Cerebellar nuclear complex (tissue), 1 donor: ENCODE results near the gene STEAP1.

Experiments
- DNase-seq, 2 experiments: peaks; one replicate each; lab custom pipeline; 2025; lab: John Stamatoyannopoulos, UW

STEAP1 gene

GRCh38 chr7:90211391-90212148 is 57.3 kb downstream of the STEAP1 start, which contains the start of gene STEAP2:
TSS of gene STEAP2 (plus strand) at chr7:90211740. CDS start at chr7:90225083, 13,343 bp downstream.
- peak in 1 of 2 experiments; percentile 26 for DNase-seq

GRCh38 chr7:90212149-90212495 is 57.9 kb downstream of the STEAP1 start:
- peak in 1 of 2 experiments; percentile 26 for DNase-seq

GRCh38 chr7:90213521-90213920 is 59.3 kb downstream of the STEAP1 start:
- no peak for DNase-seq
